SHP77 (cell line): ENCODE results near the gene ZNF2.

ENCODE experiments used
- DNase-seq, 2 experiments: peaks; one replicate each; lab custom pipeline; 2025; lab: John Stamatoyannopoulos, UW

ZNF2 gene

DNA sequence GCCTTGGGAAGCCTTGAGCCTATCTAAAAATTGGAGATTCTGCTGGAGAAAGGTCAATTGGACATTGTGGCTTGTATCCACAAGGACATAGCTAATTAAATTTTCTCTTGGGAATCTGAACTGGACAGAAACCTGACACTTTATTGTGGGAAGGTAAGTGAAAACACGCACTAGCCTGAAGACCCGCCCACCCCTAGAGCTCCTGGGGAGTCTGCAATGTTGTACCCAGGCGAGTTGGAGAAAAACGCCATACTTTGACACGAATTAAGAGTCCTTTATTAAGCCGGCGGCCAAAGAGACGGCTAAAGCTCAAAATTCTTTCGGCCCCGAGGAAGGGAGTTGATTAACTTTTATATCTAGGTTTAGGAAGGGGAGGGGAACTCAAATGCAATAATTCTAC, 40.5 kb downstream of the ZNF2 start:
- no peak for DNase-seq

DNA sequence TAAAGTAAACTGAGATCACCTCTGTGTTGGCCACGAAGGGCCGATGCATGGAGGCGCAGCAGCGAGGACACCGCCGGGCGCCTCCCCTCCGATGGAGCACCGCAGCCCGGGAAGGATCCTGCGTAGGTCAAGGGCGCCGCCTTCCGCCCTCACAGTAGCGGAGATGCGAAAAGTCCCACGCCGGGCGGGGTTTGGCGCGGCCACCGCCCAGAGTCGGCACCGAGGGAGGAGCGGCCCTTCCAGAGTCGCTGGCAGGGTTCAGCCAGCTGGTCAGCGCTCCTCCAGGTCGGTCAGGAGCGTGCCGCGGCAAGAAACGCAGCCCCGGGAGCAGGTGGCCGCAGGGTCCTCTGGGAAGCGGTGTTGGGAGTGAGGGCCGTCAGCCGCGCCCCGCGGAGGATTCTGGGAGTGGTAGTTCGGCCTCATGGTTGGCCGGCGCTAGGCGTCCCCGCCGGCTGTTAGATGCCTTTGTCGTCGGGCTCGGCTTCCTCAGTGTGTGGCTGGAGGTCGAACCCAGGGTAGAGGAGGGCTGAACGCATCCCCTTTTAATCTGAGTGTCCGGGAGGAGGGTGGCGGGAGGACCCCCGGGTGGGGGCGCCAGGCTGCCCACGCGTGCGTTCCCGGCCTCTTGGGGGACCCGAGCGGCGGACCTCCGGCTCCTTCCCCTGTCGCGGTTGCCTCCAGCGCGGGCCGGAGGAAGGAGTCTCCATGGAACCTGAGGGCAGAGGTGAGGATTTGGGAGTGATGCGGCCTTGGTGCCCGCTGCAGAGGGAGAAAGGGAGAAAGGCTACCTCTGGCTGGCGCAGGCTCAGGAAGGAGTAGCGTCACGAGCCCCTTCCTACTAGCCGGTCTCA, 41.7 kb downstream of the ZNF2 start, which contains the start of gene ZNF892:
TSS of gene ZNF892 (plus strand) at position 411 of the 851 bp plus-strand sequence. CDS start at position 706, 295 bp downstream.
- peak; percentile 74 to 92 for DNase-seq

DNA sequence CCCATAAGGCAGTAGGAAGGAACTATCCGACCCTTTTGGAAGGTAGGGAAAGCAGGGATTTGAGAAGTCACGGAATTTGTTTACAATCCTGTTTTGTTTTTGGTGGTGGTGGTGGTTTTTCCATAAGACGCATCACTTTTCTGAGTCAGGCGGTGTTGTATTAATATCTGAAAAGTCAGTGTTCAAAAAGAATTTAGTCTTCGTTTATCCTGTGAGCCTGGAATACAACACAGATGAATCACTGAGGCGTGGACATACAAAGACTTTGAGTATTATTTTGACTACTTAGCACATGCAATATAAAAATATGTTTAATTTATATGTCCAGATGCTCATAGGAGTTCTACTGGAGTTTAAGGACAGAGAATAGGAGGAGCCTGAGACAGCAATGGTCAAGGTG, 42.5 kb downstream of the ZNF2 start:
- no peak for DNase-seq

DNA sequence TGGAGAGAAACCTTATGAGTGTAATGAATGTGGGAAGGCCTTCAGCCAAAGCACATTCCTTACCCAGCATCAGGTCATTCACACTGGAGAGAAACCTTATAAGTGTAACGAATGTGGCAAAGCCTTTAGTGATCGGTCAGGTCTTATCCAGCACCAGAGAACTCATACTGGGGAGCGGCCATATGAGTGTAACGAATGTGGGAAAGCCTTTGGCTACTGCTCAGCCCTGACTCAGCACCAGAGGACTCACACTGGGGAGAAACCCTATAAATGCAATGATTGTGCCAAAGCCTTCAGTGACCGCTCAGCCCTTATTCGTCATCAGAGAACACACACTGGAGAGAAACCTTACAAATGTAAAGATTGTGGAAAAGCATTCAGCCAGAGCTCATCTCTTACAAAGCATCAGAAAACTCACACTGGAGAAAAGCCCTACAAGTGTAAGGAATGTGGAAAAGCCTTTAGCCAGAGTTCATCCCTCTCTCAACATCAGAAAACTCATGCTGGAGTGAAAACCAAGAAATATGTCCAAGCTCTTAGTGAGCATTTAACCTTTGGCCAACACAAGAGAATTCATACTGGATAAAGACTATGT, 49.5 kb downstream of the ZNF2 start:
- no peak for DNase-seq

DNA sequence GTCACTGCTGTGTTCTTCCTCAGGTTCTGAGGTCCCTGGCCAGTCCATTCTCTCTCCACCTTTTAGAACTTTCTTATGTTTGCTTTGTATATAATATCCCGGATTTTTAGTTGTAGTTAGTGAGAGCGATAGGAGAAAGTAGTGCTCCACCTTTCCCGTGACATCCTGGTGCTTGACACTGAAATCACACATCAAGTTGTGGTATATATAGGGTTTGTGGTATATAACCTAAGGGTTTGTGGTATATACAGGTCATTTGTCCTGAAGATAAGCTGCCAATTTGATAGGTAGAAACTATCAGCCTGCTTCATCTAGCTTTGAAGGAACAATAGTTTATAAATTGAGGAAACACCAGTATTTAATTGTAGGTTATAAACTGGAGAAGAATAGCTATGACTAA, 54.8 kb downstream of the ZNF2 start:
- no peak for DNase-seq

DNA sequence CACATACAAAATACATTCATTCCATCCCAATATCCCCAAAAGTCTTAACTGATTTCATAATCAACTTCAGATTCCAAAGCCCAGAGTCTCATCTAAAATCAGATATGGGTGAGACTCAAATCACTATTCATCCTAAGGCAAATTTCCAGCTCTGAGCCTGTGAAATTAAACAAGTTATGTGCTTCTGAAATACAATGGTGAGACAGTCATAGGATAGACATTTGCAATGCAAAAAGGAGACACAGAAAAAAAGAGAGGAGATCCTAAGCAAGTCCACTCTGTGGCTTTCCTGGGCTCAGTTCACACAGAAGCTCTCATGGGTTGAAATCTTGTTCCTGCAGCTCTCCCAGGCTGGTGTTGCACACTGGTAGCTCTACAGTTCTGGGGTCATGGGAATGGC, 60.0 kb downstream of the ZNF2 start:
- no peak for DNase-seq

DNA sequence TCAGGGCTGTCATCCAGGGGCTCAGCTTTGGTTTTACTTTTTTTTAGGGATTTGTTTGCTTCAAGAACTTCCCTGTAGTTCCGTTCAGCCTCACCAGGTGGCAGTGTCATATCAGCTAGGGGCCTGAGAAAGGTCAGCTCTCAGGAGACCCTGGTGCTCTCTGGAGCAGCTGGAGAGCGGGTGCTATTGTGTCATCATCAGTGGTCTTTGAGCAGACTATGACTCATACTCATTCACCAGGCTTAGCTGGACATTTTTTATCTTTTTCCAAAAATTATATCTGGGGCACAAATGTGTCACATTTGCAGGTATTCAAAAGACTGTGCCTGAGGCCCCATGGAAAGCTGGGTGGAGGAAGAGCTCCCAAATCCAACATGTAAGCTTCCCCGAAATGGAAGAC, 66.1 kb downstream of the ZNF2 start:
- DNase-seq = peak; percentile 73 to 76

DNA sequence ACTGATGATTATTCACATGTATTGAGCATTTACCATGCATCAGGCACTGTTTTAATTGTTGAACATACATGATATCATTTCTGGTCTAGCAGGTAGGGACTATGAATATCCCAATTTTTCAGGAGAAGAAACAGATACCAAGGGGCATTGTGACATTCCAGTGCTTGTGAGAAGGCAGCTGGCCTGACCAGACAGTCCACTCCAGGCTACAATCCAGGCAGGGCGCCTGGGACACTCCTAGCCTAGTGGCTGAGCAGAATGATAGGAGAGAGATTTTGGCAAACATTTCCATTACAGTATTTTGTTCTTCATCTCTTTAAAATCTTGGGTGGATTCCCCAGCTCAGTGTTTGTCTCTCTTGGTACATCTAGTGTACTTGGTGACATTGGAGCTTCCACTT, 66.6 kb downstream of the ZNF2 start:
- no peak for DNase-seq
